ENCODE measurements around the gene SERPINA6.

SERPINA6 gene

GRCh38 chr14:94331462-94331861, 8.3 kb upstream of the SERPINA6 start:
- TF ChIP-seq CTCF (IDR thresholded peaks at IDR 0.05; ENCODE audit: extremely low read depth, missing control alignments), result no peak
- DNase-seq (ENCODE audit: low spot score), result no peak

DNA sequence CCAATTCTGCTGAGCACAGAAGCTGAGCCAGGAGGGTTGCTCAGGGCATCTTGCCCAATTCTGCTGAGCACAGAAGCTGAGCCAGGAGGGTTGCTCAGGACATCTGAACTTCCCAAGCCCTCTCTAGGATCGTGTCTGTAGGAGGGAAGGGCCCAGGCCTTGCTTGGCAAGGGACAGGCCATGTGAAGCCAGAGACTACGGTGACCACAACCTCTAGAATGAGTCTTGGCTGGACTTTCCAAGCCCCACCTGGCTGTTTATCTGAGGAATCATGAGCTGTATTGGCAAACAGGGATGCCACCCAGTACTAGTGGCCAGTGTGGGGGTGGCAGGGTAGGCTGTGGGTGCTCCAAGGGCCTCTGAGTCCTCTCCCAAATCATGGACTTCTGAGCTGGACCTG, 7.7 kb upstream of the SERPINA6 start:
- DNase-seq (ENCODE audit: low spot score), result no peak
- TF ChIP-seq CTCF (IDR thresholded peaks at IDR 0.05; ENCODE audit: extremely low read depth, missing control alignments), result no peak

DNA sequence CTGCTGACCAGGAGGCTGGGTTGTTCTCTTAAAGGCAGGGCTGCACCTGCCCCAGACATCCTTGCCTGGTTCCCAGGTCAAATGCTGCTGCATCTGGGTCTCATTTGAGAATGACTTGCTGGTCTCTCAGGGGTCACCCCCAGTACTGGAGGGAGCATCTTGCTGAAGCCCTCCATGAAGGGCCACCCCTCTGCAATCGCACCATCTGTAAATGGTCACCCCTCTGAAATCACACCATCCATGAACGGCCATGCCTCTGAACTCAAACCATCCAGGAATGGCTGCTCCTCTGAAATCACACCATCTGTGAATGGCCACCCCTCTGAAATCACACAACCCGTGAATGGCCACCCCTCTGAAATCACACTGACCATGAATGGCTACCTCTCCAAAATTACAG, 7.3 kb upstream of the SERPINA6 start:
- no peak for DNase-seq (ENCODE audit: low spot score)
- TF ChIP-seq CTCF (IDR thresholded peaks at IDR 0.05; ENCODE audit: extremely low read depth, missing control alignments), result no peak

DNA sequence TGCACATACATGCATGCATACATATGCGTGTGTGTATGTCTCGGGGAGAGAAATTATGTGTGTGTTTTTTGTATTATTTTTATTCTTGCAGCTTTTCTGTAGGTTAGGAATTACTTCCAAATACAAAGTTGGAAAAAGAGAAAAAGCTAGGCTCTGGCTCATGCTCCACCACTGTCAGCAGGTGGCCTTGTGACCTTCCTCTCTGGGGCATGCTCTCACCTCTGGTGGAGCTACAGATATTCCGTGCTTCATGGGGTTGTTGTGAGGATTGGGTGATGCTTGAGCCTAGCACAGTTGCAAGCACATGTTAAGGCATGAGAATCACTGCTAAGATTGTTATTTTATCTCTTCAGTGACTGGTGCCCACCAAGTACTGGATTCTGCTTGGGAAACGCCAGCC, 6.7 kb upstream of the SERPINA6 start:
- TF ChIP-seq CTCF (IDR thresholded peaks at IDR 0.05; ENCODE audit: extremely low read depth, missing control alignments), result no peak
- DNase-seq (ENCODE audit: low spot score), result no peak

DNA sequence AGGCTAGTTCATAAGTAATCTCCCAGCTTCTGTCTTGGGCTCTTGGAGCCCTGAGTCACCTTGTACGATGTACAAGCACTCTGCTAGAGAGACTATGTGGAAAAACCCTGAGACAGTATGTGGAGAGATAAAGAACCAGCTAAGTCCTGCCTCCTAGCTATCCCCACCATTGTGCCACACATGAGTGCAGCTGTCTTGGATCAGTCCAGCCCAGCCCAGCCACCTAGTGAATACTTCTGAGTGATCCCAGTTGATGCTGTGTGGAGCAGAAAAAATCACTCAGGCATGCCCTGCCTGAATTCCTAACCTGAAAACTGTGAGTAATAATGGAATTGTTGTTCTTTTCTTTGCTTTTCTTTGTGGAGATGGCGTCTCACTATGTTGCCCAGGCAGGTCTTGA, 5.1 kb upstream of the SERPINA6 start:
- no peak for TF ChIP-seq CTCF (IDR thresholded peaks at IDR 0.05; ENCODE audit: extremely low read depth, missing control alignments)
- no peak for DNase-seq (ENCODE audit: low spot score)

GRCh38 chr14:94321421-94322271, 1.5 kb downstream of the SERPINA6 start:
- TF ChIP-seq CTCF (IDR thresholded peaks at IDR 0.05; ENCODE audit: extremely low read depth, missing control alignments), result no peak
- DNase-seq (ENCODE audit: low spot score), result no peak

- DNase-seq (ENCODE audit: low spot score), result no peak
- TF ChIP-seq CTCF (IDR thresholded peaks at IDR 0.05; ENCODE audit: extremely low read depth, missing control alignments), result no peak
Measured at GRCh38 chr14:94320243-94320642, 2.9 kb downstream of the SERPINA6 start.

All from GM20000 (cell line).